ENCODE measurements around the gene DIMT1.
A peak's percentile ranks its signal among the peaks of the same experiment; 100 is the strongest.

Gene DIMT1

DNA sequence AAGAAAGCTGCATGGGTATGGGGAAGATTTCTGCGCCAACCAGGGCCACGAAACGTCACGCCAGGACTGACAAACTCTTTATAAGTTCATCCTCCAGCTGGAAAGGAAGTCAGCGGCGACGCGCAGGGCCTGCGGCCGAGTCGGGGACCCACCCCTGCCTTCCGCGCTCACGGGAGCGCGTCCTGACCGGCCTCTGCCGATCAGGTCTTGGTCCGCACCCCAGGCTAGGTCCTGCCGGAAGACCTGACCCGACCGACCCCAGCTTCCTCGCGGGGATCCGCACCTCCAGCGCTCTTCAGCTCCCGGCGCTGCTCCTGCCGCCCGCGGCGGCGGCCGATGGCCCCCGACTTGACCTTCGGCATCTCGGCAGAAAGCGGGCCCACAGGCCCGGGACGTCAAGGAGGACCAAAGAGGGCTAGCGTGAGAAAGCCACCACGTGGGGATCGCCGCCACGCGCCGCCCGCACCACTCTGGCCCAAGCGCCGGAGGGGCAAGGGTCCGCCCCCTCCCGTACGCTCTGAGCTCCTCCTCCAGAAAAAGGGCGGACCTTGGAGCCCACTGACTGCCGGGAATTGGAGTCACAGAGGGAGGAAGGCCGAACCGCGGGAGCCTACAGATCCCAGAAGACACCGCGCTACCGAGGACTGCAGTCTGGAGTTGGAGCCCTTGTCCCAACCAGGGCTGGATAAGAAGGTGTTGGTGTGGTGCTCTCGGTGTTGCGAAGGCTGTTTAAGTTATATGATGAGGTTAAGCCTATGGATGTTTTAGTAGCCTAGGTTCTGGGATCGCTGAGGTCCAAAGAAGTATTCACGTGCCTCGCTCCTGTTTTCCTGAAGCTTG lies at the start of gene DIMT1:
Gene DIMT1 (minus strand): TSS at position 495 of the 840 bp plus-strand sequence. CDS start 133 bp downstream, at position 362.
- H3K27me3 ChIP-seq (ENCODE audit: control insufficient read depth, insufficient read depth, low read length), result no peaks in the 10 kb centered on the region
- peak within 1 kb of the TSS; percentile 79 for H3K27ac ChIP-seq (ENCODE audit: low read depth, low read length)
- H3K4me1 ChIP-seq (ENCODE audit: control insufficient read depth, insufficient read depth, low read length), result peaks cover 4% of the 10 kb centered on the region
- H3K36me3 ChIP-seq (ENCODE audit: control insufficient read depth, insufficient read depth, low read length), result peaks cover 11% of the 10 kb centered on the region
- peak within 1 kb of the TSS; percentile 89 for H3K4me3 ChIP-seq (ENCODE audit: low read depth, low read length)
- peak within 1 kb of the TSS; percentile 86 for H3K9ac ChIP-seq (ENCODE audit: low read length)
- H3K9me3 ChIP-seq (ENCODE audit: control insufficient read depth, insufficient read depth, low read depth, low read length), result no peaks in the 10 kb centered on the region

DNA sequence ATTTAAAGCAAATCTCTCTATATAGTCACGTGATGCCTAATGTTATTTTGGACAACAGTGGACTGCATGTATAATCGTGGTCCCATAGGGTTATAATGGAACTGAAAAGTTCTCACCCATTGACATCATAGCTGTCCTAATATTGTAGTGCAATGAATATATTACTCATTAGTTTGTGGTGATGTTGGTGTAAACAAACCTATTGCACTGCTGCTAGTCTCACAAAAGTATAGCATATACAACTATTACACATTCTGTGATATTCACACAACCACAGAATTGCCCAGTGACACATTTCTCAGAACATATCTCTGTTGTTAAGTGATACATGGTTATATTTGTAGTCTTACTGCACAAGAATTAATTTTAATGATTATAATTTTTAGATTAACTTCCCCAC lies 46.6 kb upstream of the DIMT1 start:
- no peak overlapping the region for H3K27ac ChIP-seq (ENCODE audit: low read depth, low read length)
- peaks cover 37% of the 10 kb centered on the region for H3K36me3 ChIP-seq (ENCODE audit: control insufficient read depth, insufficient read depth, low read length)
- no peaks in the 10 kb centered on the region for H3K4me1 ChIP-seq (ENCODE audit: control insufficient read depth, insufficient read depth, low read length)
- H3K4me3 ChIP-seq (ENCODE audit: low read depth, low read length), result no peak overlapping the region
- H3K27me3 ChIP-seq (ENCODE audit: control insufficient read depth, insufficient read depth, low read length), result no peaks in the 10 kb centered on the region
- H3K9me3 ChIP-seq (ENCODE audit: control insufficient read depth, insufficient read depth, low read depth, low read length), result no peaks in the 10 kb centered on the region
- no peak overlapping the region for H3K9ac ChIP-seq (ENCODE audit: low read length)

DNA sequence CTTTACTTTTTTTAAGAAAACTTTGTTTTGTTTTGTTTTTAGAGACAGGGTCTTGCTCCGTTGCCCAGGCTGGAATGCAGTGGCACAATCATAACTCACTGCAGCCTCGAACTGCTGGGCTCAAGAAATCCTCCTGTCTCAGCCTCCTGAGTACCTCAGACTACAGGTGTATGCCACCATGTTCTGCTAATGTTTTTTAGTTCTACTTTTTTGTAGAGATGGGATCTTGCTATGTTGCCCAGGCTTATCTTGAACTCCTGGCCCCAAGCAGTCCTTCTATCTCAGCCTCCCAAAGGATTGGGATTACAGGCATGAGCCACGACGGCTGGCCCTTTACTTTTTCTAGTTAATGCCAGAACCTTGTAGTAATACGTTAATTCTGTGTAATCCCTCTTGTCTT lies 44.8 kb upstream of the DIMT1 start:
- Histone ChIP-seq H3K9me3 (ENCODE audit: control insufficient read depth, insufficient read depth, low read depth, low read length) (no peaks in the 10 kb centered on the region), H3K9ac (ENCODE audit: low read length) (no peak overlapping the region), H3K27ac (ENCODE audit: low read depth, low read length) (no peak overlapping the region), H3K4me3 (ENCODE audit: low read depth, low read length) (no peak overlapping the region), H3K4me1 (ENCODE audit: control insufficient read depth, insufficient read depth, low read length) (no peaks in the 10 kb centered on the region), H3K27me3 (ENCODE audit: control insufficient read depth, insufficient read depth, low read length) (no peaks in the 10 kb centered on the region), H3K36me3 (ENCODE audit: control insufficient read depth, insufficient read depth, low read length) (peaks cover 33% of the 10 kb centered on the region)

DNA sequence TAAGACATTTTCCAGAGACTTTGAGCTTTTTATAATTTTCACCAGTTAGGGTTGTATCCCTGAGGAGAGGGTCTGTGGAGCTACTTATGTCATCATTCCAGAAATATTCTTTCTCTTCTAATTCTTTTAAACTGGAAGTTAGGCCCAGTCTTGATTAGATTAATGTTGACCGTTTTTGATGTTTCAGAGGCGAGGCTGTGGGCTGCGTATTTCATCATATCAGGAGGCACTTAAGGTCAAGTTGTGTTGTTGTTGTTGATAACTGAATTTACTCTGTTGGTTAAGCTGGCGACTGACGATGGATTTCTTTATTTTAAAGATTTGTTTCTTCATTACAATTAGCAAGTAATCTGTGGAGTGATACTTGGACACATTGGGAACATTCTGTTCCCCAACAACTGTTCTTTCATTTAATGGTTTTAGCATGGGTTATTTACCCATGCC lies 28.9 kb upstream of the DIMT1 start:
- no peaks in the 10 kb centered on the region for H3K27me3 ChIP-seq (ENCODE audit: control insufficient read depth, insufficient read depth, low read length)
- no peak overlapping the region for H3K4me3 ChIP-seq (ENCODE audit: low read depth, low read length)
- H3K9ac ChIP-seq (ENCODE audit: low read length), result no peak overlapping the region
- H3K9me3 ChIP-seq (ENCODE audit: control insufficient read depth, insufficient read depth, low read depth, low read length), result no peaks in the 10 kb centered on the region
- 0 out of 2 replicates have a peak overlapping the region, but pooled peaks have one; percentile 26 for H3K27ac ChIP-seq (ENCODE audit: low read depth, low read length)
- no peaks in the 10 kb centered on the region for H3K4me1 ChIP-seq (ENCODE audit: control insufficient read depth, insufficient read depth, low read length)
- peaks cover 6% of the 10 kb centered on the region for H3K36me3 ChIP-seq (ENCODE audit: control insufficient read depth, insufficient read depth, low read length)

DNA sequence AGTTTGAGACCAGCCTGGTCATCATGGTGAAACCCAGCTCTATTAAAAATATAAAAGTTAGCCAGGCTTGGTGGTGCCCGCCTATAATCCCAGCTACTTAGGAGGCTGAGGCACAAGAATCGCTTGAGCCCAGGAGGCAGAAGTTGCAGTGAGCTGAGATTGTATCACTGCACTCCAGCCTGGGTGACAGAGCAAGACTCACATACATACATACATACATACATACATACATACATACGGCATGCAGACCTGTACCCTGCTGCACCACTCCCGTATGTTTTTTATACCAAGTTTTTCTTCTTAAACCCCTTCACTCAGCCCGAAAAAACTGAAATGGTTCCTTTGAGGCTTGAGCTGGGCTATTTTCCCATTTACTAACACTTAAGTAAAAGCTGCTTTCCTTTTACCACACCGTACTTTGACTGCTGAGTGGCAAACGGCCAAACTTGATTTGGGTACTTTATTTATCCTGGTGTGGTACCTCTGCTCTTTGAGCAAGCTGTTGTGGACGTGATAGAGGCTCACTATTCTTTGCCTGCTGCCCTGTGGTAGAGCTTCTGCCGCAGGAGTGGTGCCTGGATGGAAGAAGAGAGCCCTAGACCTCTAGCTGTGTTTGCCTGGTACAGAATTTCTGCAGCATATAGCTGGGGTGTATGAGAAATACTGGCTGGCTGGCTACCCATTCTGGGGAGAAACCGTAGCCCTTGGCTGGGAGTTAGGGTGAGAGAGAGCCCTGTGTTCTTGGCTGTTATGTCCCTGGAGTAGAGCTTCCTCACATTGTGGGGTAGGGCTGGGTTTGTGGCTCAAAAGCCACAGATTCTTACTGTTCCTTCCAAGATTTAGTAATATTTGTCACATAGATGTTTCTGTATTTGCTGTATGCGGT lies 28.3 kb upstream of the DIMT1 start:
- no peaks in the 10 kb centered on the region for H3K36me3 ChIP-seq (ENCODE audit: control insufficient read depth, insufficient read depth, low read length)
- H3K27me3 ChIP-seq (ENCODE audit: control insufficient read depth, insufficient read depth, low read length), result no peaks in the 10 kb centered on the region
- H3K4me3 ChIP-seq (ENCODE audit: low read depth, low read length), result no peak overlapping the region
- no peak overlapping the region for H3K9ac ChIP-seq (ENCODE audit: low read length)
- H3K27ac ChIP-seq (ENCODE audit: low read depth, low read length), result no peak overlapping the region
- H3K9me3 ChIP-seq (ENCODE audit: control insufficient read depth, insufficient read depth, low read depth, low read length), result no peaks in the 10 kb centered on the region
- H3K4me1 ChIP-seq (ENCODE audit: control insufficient read depth, insufficient read depth, low read length), result no peaks in the 10 kb centered on the region

DNA sequence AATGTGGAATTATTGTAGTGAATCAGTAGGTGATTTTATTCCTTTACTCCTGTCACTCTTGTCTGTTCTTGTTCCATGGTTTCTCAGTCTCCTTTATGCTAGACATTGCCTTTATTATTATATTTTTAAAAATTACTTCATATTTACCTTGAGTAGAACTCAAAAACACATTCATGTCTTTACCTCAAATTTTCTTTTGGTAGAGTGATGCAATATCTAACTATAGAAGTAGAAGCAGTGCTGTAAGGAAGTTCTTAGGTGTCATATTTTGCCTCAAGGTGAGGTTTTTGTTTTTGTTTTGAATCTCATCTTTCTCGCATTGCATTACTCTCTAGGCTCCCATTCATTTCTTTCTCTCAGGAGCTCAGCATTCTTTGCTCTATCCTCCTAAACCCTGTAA lies 21.1 kb upstream of the DIMT1 start:
- no peak overlapping the region for H3K27ac ChIP-seq (ENCODE audit: low read depth, low read length)
- H3K27me3 ChIP-seq (ENCODE audit: control insufficient read depth, insufficient read depth, low read length), result no peaks in the 10 kb centered on the region
- no peaks in the 10 kb centered on the region; the same call in 1 of the 2 replicates for H3K36me3 ChIP-seq (ENCODE audit: control insufficient read depth, insufficient read depth, low read length)
- no peak overlapping the region for H3K4me3 ChIP-seq (ENCODE audit: low read depth, low read length)
- H3K9me3 ChIP-seq (ENCODE audit: control insufficient read depth, insufficient read depth, low read depth, low read length), result no peaks in the 10 kb centered on the region
- no peaks in the 10 kb centered on the region for H3K4me1 ChIP-seq (ENCODE audit: control insufficient read depth, insufficient read depth, low read length)
- no peak overlapping the region for H3K9ac ChIP-seq (ENCODE audit: low read length)

DNA sequence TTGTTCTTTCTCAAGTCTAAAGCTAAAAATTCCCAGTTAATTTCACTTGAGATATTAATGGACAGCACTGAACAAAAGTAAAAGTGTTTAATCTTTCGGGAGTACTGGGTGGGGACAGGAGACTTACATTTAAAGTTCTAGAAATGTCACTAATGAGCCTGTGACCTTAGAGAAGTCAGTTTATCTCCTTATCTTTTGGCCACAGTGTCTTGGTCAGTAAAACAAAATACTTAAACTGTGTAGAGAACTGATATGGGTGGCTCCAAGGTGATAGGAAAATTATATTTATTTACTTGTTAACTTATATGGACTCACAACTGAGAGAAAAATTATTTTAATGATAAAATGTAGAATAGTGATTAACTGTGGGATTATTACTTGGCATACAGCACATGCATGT lies 17.7 kb upstream of the DIMT1 start:
- no peak overlapping the region for H3K27ac ChIP-seq (ENCODE audit: low read depth, low read length)
- H3K4me3 ChIP-seq (ENCODE audit: low read depth, low read length), result no peak overlapping the region
- no peaks in the 10 kb centered on the region for H3K9me3 ChIP-seq (ENCODE audit: control insufficient read depth, insufficient read depth, low read depth, low read length)
- no peaks in the 10 kb centered on the region for H3K4me1 ChIP-seq (ENCODE audit: control insufficient read depth, insufficient read depth, low read length)
- no peak overlapping the region for H3K9ac ChIP-seq (ENCODE audit: low read length)
- no peaks in the 10 kb centered on the region for H3K27me3 ChIP-seq (ENCODE audit: control insufficient read depth, insufficient read depth, low read length)
- H3K36me3 ChIP-seq (ENCODE audit: control insufficient read depth, insufficient read depth, low read length), result peaks cover 2% of the 10 kb centered on the region; the same call in 1 of the 2 replicates

DNA sequence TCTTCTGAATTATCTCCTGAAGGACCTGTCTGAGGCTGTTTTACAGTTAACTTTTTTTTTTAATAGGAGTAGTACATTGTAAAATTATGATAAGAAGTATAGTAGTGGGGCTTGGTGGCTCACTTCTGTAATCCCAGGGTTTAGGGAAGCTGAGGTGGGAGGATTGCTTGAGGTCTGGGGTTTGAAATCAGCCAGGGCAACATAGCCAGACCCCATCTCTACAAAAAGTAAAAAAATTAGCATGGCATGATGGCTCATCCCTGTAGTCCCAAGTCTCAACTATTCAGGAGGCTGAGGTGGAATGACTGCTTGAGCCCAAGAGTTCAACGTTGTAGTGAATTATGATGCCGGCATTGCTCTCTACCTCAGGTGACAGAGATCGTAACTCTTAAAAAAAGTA lies 15.9 kb upstream of the DIMT1 start:
- no peaks in the 10 kb centered on the region for H3K27me3 ChIP-seq (ENCODE audit: control insufficient read depth, insufficient read depth, low read length)
- H3K27ac ChIP-seq (ENCODE audit: low read depth, low read length), result no peak overlapping the region
- no peaks in the 10 kb centered on the region for H3K9me3 ChIP-seq (ENCODE audit: control insufficient read depth, insufficient read depth, low read depth, low read length)
- no peak overlapping the region for H3K9ac ChIP-seq (ENCODE audit: low read length)
- H3K36me3 ChIP-seq (ENCODE audit: control insufficient read depth, insufficient read depth, low read length), result peaks cover 2% of the 10 kb centered on the region; the same call in 1 of the 2 replicates
- no peaks in the 10 kb centered on the region for H3K4me1 ChIP-seq (ENCODE audit: control insufficient read depth, insufficient read depth, low read length)
- H3K4me3 ChIP-seq (ENCODE audit: low read depth, low read length), result no peak overlapping the region

DNA sequence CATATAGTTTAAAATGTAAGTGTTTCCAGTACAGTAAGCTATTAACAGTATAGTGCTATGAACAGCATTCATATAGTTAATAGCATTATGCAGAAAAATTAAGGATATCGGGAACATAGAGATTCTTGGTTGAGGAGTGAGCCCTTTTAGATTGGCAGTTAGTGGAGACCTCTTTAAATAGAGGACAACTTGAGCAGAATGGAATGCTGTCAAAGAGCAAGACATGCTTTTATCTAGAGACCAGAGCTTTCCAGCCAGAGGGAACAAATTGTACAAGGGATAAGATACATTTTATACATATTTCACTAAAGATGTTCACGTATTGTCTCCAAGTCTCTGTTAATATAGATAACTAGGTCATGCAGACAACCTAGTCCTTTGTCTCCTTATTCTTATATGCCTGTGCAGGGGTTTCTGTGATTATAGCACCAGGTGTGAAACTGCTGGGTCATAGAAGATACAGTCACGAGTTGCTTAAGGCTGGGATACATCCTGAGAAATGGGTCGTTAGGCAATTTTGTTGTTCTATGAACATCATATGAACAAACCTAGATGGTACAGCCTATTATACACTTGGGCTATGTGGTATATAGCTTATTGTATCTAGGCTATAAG lies 14.9 kb upstream of the DIMT1 start:
- H3K27ac ChIP-seq (ENCODE audit: low read depth, low read length), result no peak overlapping the region
- H3K4me1 ChIP-seq (ENCODE audit: control insufficient read depth, insufficient read depth, low read length), result no peaks in the 10 kb centered on the region
- H3K27me3 ChIP-seq (ENCODE audit: control insufficient read depth, insufficient read depth, low read length), result no peaks in the 10 kb centered on the region
- no peak overlapping the region for H3K9ac ChIP-seq (ENCODE audit: low read length)
- H3K4me3 ChIP-seq (ENCODE audit: low read depth, low read length), result no peak overlapping the region
- H3K9me3 ChIP-seq (ENCODE audit: control insufficient read depth, insufficient read depth, low read depth, low read length), result no peaks in the 10 kb centered on the region
- H3K36me3 ChIP-seq (ENCODE audit: control insufficient read depth, insufficient read depth, low read length), result peaks cover 2% of the 10 kb centered on the region; the same call in 1 of the 2 replicates

DNA sequence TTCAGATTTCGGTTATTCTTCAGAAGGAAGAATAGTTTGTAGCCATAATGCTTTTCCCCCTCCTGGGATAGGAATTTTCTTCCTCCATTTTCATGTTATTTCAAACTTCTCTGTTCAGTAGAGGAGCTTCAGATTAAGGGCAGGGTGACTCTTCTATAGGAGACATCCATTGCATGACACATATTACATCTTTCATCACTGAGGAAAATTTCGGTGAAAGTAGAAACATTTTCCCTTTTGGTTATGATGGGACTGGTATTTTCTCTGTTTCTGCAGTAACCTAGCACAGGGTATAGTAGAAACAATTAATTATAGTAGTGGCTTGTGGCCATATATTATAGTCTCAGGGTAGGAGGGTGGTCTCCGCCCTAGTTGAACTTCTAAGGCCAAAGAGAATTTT lies 10.0 kb upstream of the DIMT1 start:
- no peaks in the 10 kb centered on the region for H3K9me3 ChIP-seq (ENCODE audit: control insufficient read depth, insufficient read depth, low read depth, low read length)
- H3K4me3 ChIP-seq (ENCODE audit: low read depth, low read length), result peak overlapping the region; percentile 87
- H3K36me3 ChIP-seq (ENCODE audit: control insufficient read depth, insufficient read depth, low read length), result no peaks in the 10 kb centered on the region
- no peaks in the 10 kb centered on the region for H3K27me3 ChIP-seq (ENCODE audit: control insufficient read depth, insufficient read depth, low read length)
- H3K27ac ChIP-seq (ENCODE audit: low read depth, low read length), result no peak overlapping the region
- H3K9ac ChIP-seq (ENCODE audit: low read length), result no peak overlapping the region
- no peaks in the 10 kb centered on the region for H3K4me1 ChIP-seq (ENCODE audit: control insufficient read depth, insufficient read depth, low read length)

All from HUES6 (cell line).